HT-29 (cell line): ENCODE measurements around the gene ATP10D. TPM values are rescaled to one million over a fixed set of nuclear protein-coding genes. Genes with fewer than 3 reads are reported as not detected.

Experiments
- DNase-seq: peaks from one replicate; pipeline ENCODE4 v3.0.0-alpha.2; 2015; ENCODE audit warnings: low spot score
- total RNA-seq: library from RNA; depleted of rRNA; stranded (reverse); fragments of >200 nt; shearing (Covaris generic); gene quantifications from 2 replicates; pipeline ENCODE4 v1.2.3, GENCODE V29; 2014; rRNA removed

The ATP10D gene
- total RNA-seq: 0.08 TPM in 1 of 2 replicates, not detected in the other

DNA sequence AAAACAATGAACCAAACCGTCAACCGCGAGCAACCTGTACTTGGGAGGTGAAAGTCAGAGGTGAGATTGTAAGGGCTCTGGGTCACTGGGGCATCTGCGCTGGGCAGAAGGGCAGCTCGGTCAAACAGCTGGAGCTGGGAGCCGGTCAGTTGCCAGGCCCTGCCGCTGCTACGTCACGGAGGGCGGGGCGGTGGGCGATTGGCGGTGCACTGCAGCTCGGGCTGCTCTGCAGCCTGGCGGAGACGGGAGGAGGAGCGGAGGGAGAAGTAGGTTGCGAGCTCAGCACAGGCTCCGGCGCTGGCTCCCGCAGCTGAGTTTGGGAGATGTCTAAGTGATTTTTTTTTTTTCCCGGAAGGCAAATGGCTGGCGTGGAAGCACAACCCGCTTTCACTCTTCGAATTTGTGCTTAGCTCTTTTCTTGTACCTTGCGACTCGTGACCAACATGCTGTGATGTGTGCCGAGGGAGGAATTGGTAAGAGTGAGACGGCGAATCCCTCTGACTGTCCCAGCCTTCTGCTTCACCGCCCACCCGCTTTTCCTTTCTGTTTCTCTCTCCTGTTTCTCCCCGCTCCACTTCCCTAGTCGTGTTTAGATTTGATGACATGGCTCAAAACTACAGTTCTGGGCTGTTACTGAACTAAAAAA is at the start of gene ATP10D:
Gene ATP10D (plus strand): TSS at position 229 of the 646 bp plus-strand sequence. CDS start 27,266 bp downstream, outside the sequence.
- peak; percentile 83 for DNase-seq

DNA sequence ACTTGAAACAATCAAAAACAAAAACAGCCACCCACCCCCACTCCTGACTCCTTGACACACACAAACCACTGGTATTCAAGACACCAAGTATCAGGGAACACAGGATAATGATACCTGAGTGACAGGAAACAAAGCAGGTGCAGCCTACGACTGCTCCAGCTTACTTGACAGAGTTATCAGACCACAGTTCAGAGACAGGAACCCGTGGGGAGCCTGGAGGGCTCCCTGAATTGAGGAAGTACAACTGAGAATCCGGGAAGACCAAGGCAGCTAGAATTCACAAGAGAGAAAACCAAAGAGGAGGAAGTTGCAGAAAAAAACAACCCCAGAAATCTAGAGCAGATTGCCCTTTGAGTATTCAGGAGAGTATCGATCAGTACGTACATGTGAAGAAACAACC is 42.1 kb upstream of the ATP10D start:
- no peak for DNase-seq

DNA sequence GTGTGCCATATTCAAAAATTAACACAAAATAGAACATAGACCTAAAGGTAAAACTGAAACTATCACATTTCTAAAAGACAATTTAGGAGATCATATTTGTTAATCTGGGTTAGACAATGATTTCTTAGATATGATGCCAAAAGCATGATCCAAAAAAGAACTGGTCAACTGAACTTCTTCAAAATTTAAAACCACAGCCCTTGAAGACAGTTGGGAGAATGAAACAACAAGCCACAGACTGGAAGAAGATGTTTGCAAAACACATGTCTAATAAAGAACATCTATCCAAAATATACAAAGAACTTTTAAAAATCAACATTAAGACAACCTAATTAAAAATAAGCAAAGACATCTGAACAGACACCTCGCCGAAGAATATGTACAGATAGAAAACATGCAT is 41.0 kb upstream of the ATP10D start:
- DNase-seq: no peak

DNA sequence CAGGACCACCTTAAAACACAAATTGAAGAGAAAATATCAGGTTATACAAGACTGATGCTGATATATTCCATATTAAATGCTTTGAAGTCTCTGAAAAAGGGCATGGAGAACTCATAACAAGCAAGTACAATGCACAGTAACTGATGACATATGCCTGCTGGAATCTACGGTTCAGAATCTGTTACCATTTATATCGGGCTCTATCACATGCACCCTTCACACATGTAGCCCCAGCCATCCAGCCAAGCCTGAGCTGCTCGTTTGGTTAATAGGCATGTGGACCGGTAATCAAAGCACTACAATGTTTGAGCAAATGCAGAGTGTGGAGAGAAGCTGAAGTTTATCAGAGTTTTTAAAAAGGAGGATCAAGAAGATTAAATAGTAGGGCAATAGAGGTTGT is 33.4 kb upstream of the ATP10D start:
- no peak for DNase-seq

DNA sequence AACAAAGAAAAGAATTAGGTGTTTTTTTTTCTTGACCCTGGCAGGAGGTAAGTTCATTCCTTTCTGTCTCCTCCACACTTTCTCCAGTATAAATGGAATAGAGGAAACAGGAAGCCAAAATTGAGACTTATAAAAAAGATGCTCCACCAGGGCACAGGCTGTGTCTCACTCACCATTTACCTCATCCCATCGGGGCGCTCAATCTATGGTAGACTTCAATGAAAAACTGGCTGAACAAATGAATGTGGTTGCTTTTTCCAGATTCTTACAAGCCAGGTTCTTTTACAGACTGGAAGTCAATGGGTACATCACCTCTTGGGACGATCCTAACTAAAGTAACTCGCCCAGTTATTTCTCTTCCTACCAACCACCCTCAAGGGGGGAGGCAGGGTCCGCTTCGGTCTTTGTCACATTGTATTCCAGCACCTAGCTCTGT is 22.3 kb upstream of the ATP10D start:
- peak; percentile 26 for DNase-seq

DNA sequence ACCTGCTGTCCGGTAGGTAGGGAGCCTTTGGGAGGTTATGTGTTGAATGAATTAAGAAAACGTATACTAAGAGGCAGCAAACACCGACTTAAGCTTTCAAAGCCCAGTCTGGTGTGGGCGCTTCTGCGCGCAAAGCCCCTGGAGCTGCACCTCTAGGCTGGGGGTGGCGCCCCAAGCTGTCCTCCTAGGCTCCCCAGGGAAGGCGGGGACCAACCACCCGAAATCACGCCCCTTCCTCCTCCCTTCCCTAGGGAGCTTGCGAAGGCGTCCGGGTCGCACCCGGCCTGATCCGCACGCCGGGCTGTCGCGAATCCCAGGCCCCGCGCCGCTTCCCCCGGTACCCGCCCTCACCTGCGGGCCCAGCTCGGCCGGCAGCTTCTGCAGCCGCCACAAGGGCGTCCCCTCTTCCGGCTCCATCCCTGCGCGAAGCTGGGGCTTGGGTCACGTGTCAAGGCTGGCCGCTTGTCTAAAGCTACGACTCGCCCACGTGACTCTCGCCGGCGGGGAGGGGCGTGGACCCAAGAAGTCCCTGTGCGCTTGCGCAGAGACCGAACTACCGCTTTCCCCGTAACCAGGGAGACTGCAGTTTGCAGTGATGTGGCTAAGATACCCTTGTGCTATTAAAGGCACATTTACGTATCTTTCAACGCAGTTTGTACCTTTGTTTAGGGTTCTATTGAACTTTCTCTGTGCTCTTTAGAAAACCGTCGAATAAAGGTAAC is 21.7 kb upstream of the ATP10D start, which contains the start of gene COMMD8:
Gene COMMD8 (minus strand): TSS at position 468 of the 722 bp plus-strand sequence. CDS start 51 bp downstream, at position 417.
- peak; percentile 98 for DNase-seq

DNA sequence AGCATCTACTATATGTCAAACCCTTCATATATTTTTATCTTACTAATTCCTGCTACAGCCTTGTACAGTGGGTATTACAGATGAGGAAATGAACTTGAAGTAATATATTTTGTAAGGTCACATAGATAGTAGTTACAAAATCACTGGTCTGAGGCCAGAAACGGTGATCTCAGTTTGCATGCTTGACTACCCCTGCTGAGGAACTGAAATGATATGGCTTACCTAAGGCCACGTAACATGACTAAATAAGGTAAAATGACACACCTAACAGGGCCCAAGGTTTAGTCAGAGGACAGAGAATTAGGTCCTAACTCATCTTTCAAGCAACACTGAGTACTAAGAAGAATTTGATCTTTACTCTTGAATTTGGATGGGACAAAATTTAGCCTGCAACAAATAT is 20.1 kb upstream of the ATP10D start:
- no peak for DNase-seq

DNA sequence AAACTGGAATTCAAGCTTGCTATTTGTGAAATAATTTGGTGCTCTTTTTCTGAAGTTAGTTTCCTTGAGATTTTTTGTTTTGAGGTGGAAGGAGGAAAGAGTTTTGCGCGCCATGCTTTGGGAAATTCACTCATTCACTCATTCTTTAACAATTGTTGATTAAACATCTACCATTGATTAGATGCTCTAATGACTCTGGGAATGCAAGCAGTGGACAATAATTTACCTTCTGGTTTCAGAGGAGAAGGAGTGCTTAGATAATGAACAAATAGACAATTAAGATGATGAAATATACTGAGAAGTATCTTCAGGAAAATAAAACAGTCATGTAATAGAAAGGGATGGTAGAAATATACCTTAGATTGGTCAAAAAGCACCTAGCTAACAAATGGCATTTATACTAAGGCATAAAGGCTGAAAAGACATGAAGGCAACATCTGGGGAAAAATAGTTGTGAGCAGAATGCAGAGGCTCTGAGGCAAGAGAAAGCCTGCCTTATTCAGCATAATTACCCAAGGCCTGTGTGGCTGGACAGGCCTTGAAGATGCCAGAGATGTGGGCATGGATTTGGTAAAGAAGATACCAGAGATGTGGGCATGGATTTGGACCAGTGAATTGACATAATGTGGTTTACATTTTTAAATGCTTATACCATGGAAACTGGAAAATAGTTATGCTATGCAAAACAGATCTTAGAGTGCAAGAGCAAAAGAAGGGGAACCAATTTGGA is 18.9 kb upstream of the ATP10D start:
- DNase-seq: no peak

DNA sequence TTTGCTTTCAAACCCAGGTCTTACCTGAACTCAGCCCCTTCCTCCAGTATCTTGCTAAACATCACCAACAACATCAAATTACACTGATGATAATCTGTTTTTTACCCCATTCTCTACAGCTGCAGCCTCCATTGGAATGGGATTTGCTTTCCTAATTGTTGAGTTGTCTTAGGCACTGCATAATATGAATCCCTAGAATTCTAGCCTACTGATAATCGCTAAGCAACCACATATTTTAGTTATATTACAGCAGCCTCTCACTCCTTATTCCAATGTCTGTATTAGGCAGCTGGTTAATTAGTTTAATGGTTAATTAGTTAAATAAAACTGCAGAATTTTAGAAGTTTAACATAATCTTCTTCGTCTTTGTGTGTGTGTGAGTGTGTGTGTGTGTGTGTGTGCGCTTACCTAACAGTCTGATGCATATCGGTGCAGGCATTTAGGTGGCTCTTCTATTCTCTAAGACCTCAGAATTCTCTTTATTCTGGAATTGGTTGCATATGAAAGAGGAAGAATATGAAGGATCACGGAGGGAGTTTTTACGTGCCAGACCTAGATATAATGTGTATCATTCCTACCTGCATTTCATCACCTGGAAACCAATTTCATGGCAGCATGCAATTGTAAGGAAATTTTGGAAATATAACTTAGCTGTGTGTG is 16.2 kb upstream of the ATP10D start:
- no peak for DNase-seq

DNA sequence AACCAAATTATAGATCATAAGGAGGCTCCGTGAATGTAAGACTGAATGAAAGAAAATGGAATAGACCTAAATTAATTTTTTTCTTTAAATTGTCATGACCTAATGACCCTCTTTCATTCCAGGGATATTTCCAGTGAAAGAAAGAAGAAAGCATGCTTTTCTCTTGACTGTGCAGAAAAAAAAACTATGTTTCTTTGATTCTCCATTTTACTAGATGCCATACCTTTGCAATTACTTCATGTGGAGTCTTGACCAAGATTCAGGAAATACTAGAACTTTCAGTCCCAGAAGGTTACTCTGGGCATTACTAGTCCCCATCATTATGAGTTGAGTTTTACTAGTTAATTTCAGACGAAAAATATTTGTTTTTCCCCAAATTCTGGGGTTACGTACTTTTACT is 15.1 kb upstream of the ATP10D start:
- no peak for DNase-seq

DNA sequence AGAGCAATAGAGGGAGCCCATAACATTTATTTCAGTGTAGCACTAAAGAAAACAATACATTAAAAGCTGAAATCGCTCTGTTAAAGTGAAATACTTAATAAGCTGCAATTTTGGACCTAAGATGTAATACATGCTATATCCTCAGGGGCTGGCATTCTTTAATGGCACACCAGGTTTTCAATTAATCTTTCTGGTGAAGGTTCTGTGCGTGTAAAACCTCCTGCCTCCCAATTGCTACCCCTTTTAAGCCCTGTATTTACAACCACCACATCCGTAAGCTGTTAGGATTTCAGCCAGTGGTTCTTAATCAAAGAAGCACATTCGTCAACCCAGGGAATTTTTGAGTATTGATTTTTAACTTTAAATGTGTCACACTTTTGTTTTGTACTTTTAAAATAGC is 14.0 kb upstream of the ATP10D start:
- no peak for DNase-seq

DNA sequence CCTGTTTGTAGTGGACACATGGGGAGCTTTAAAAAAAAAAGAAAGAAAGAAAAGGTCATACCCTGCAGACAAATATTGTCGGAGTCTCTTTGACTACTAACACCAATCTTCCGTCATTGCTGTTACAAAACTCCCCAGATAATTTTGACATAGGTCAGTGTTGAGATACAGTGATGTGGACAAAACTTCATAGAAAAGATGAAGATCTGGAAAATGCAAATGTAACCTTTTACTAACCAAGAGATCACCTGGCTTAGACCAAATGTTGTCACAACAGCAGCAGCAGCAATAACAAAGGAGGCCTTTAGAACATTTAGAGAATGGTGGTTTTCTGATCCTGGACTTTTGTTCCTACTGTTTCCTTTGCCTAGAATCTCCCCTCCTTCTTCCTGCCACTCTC is 13.5 kb upstream of the ATP10D start:
- no peak for DNase-seq

DNA sequence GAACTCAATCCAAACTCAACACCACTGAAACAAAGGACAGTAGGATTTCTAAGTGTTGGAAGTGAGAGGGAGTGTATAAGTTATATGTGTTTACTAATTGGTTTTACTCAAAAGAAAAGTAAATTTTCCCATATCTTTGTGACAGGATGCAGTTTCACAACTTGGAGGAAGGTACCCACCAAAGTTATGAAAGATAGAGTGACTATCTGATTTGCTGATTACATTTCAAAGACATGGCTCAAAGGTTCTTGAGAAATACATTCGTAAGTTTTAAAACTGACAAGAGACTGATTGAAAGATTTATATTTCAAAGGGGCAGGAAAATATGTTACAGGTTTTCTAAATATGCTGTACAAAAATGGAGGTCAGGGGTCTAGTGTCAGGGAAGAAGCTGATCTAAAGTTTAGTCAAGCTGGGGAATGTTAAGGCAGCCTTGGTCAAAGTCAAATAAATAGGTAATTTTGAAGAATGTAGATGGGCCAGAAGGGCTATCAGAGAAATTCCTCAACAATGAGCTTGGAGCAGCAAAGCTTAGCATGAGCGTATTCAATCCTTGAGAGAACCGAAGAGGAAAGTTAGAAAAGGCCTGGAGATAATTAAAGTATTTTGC is 11.8 kb upstream of the ATP10D start:
- no peak for DNase-seq

DNA sequence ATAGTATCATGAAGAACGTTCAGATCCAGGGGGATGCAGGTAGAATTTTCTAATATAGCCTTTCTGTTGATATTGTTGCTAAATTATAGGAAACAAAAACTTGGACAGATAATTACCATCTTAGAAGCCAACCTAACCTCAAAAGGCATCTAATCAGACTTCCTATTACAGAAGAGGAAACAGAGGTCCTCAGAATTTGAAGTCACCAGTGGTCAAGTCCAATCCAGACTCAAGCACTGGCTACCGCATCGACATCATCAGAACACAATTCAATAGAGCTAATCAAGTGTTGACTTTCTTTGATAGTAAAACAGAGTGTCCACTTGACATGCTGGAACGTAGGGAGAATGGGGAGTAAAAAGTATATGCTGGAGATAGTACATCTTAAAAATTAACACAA is 10.3 kb upstream of the ATP10D start:
- DNase-seq: no peak

DNA sequence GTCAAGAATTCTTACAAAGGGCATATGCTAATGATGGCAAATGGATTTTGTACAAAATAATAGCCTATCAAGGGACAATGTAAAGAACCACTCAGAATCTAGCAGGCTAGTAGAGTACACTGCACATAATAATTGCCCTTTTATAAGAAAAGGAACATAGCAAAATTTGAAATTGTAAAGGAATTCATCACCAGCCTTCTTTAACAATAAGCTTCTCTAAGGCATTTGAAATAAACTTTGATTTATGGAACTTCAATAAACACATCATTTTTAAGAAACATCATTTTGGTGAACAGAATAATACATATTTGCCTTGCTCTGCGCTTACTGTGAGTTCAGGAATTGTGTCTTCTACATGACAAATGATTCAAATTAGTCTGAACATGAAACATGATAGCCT is 9.7 kb upstream of the ATP10D start:
- DNase-seq: no peak

DNA sequence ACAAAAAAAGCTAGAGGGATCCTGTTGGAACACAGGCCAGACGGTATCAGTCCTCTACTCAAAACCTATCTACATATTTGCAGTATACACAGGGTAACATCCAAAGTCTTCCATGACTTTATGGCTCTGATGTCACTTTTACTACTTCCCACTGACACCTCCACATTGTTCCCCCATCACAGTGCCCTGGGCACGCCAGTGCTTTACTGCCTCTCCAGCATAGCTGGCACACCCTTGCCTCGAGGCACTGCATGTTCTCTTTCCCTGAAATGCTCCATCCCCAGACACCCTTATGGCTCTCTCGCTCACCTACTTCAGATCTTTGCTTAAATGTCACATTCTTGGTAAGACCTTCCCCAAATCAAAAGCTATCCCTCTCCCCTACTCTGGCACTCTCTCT is 6.3 kb upstream of the ATP10D start:
- DNase-seq: no peak

DNA sequence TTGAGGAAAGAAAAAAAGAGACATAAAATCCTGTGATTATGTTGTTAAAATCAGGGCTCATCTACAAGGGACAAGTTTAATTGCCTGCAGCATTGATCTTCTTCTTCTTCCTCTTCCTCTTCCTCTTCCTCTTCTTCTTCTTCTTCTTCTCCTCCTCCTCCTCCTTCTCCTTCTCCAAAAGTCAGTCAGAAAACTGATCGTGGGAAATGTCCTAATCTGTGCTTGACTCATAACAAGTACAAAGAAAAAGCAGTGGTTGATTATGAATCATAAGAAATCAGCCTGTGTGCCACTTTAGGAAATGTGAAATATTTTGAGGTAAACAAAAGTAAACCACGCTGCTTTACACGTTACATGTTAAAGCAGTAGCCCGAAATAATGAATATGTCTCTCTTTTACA is 2.7 kb upstream of the ATP10D start:
- DNase-seq: no peak

DNA sequence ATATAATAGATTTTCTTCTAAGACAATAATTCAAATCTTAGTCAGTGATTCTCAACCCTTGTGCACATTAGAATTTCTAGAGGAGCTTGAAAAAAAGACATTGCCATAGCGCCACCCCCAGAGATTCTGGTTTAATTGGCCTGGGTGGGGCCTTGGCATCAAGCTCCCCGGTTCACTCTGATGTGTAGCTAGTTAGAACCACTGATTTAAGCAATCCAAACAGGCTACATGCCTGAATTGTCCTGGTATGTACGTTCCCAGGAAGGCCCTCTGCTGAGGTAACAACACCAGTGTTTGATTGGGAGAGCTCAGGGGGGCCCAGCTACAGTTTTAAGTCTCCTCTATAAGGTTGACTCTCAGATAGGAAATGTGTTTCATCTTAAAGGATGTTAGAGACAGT is 1.3 kb upstream of the ATP10D start:
- DNase-seq: no peak

DNA sequence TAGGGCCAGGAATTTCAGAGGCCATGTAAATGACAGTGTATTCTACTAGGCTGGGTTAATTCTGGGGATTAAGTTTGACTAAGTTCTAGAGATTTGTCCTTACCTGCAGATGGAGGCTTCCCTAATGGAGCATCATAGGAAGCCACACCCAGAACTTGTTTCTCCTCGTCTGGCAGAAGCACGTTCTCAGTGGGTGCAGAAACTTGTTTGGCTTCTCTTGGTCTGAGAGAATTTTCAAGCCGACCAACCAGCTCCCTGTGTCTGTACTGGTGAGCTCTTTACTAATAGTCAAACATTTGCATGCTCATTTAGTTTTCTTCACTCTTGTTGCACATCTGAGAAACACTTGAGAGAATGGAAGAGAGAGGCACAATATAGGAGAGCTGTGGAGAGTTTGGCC is 907 bp upstream of the ATP10D start:
- no peak for DNase-seq

DNA sequence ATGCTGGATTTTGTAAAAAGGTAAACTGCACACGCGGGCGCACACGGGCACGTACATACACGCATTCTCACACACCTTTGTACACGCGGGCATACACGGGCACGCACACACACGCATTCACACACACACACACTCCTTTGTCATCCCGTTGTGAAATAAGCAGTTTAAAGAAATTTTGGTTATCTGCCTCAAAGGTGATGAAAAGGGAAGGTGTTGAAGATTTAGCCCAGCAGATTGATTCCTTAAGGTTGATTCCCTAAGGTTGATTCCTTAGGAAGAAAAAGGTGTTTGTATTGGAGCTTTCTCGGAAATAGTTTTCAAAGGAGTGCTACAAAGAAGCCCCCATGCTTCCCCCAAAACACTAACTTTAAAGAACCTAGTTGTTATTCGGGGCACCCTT is 693 bp downstream of the ATP10D start:
- DNase-seq: no peak

DNA sequence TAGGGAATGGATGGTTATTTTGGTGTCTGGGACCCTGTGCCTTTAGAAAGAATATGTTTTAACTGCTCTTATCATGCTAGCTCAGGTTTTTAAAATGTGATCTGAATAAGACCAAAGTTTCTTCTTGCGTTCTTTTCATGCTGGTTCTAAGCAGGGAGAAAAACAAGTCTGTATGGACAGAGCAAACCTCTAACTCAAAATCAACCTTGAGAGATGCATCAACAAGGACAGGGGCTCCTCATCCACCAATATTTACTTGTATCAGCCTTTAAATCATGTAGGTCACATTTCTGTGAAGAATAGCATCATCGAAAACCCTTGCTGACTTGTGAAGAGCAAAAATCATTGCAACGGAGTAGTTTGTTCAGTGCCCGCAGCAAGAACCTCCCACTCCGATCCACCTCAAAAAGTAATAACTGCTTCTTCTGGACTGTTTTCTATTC is 1.2 kb downstream of the ATP10D start:
- DNase-seq: no peak
